Measurements from ENCODE around the gene AKAP11.

DNA sequence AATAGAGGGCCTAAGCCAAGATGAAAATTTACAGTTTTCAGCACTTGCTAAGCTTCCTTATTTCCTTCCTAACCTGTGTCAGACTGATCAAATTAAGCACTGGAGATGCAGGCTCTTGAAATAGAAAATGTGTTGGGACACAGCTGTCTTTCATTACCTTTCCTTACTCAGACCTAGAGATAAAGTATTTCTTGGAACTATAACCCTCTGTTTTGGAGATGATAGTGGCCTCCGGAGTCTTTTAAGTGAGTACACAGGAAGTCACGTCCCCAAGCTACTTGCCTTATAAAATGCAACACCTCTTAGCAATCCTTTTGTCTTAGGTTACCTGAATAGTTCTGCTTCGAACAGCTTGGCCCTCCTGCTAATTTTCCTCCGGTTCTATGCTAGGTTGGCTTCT, 12.4 kb upstream of the AKAP11 start:
- TF ChIP-seq, protein P1, sequence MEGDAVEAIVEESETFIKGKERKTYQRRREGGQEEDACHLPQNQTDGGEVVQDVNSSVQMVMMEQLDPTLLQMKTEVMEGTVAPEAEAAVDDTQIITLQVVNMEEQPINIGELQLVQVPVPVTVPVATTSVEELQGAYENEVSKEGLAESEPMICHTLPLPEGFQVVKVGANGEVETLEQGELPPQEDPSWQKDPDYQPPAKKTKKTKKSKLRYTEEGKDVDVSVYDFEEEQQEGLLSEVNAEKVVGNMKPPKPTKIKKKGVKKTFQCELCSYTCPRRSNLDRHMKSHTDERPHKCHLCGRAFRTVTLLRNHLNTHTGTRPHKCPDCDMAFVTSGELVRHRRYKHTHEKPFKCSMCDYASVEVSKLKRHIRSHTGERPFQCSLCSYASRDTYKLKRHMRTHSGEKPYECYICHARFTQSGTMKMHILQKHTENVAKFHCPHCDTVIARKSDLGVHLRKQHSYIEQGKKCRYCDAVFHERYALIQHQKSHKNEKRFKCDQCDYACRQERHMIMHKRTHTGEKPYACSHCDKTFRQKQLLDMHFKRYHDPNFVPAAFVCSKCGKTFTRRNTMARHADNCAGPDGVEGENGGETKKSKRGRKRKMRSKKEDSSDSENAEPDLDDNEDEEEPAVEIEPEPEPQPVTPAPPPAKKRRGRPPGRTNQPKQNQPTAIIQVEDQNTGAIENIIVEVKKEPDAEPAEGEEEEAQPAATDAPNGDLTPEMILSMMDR (IDR thresholded peaks at IDR 0.05), result no peak
- no peak for TF ChIP-seq POLR2A (IDR thresholded peaks at IDR 0.05)
- no peak for TF ChIP-seq POLR2AphosphoS5 (IDR thresholded peaks at IDR 0.05)

All from transverse colon (tissue), 4 donors.